ENCODE measurements around the gene GSK3B.

- TF ChIP-seq CTCF (IDR thresholded peaks at IDR 0.05), result no peak
- TF ChIP-seq POLR2A (IDR thresholded peaks at IDR 0.05), result no peak
These were observed 298.4 kb downstream of the GSK3B start for GRCh38 chr3:119795849-119796248.
